GM21390 (cell line): ENCODE measurements around the gene REXO5.
A peak's percentile ranks its signal among the peaks of the same experiment; 100 is the strongest.

Experiments
- ATAC-seq: cut with Tn5 transposase; IDR thresholded peaks from one replicate; pipeline ENCODE4 v1.9.1; 2021; ENCODE audit not compliant: unreplicated experiment

The REXO5 gene

GRCh38 chr16:20871941-20872815 lies 65.9 kb downstream of the REXO5 start:
- ATAC-seq: no peak

GRCh38 chr16:20873331-20873730 lies 67.0 kb downstream of the REXO5 start:
- no peak for ATAC-seq

- ATAC-seq: no peak
These were observed 67.8 kb downstream of the REXO5 start for GRCh38 chr16:20874088-20874581.

GRCh38 chr16:20875355-20875650 lies 69.0 kb downstream of the REXO5 start:
- no peak for ATAC-seq

- no peak for ATAC-seq
These were observed 72.4 kb downstream of the REXO5 start for GRCh38 chr16:20878682-20879147.

- peak; percentile 38 for ATAC-seq
These were observed 73.1 kb downstream of the REXO5 start for GRCh38 chr16:20879175-20880040.

- ATAC-seq: no peak
These were observed 74.7 kb downstream of the REXO5 start for GRCh38 chr16:20880867-20881502.

- no peak for ATAC-seq
These were observed 75.2 kb downstream of the REXO5 start for GRCh38 chr16:20881503-20881878.

- no peak for ATAC-seq
These were observed 77.4 kb downstream of the REXO5 start for GRCh38 chr16:20883554-20884239.

GRCh38 chr16:20884240-20884556 lies 77.9 kb downstream of the REXO5 start:
- no peak for ATAC-seq

GRCh38 chr16:20886320-20886719 lies 80.0 kb downstream of the REXO5 start:
- no peak for ATAC-seq

- no peak for ATAC-seq
These were observed 80.9 kb downstream of the REXO5 start for GRCh38 chr16:20887207-20887606.

- ATAC-seq: no peak
These were observed 83.4 kb downstream of the REXO5 start for GRCh38 chr16:20889625-20890275.

GRCh38 chr16:20894388-20894787 lies 88.1 kb downstream of the REXO5 start:
- no peak for ATAC-seq

GRCh38 chr16:20897253-20897897 lies 91.0 kb downstream of the REXO5 start:
- no peak for ATAC-seq

- ATAC-seq: no peak
These were observed 91.6 kb downstream of the REXO5 start for GRCh38 chr16:20897922-20898321.

- ATAC-seq: no peak
These were observed 92.7 kb downstream of the REXO5 start for GRCh38 chr16:20899071-20899470.
